Muscle layer of duodenum (tissue), 2 donors: ENCODE measurements around the gene PEX16.

Experiments
- H3K27ac ChIP-seq: one replicate; pipeline ENCODE4 v1.7.0; 2013; ENCODE audit warnings: mild to moderate bottlenecking, low read length
- H3K27me3 ChIP-seq: one replicate; pipeline ENCODE4 v1.7.0; 2013; ENCODE audit warnings: low read depth, mild to moderate bottlenecking, control low read depth, low read length
- H3K36me3 ChIP-seq, 2 donors: one replicate each; pipeline ENCODE4 v1.7.0; 2013; ENCODE audit warnings: low read length in 2 of 2, control low read depth in 1 of 2, mild to moderate bottlenecking in 1 of 2; ENCODE audit not compliant: insufficient read depth in 2 of 2, control insufficient read depth in 1 of 2
- H3K4me1 ChIP-seq, 2 donors: one replicate each; pipeline ENCODE4 v1.7.0; 2013; ENCODE audit warnings: low read length in 2 of 2, mild to moderate bottlenecking in 2 of 2, control low read depth in 1 of 2, moderate library complexity in 1 of 2; ENCODE audit not compliant: insufficient read depth in 2 of 2, control insufficient read depth in 1 of 2
- H3K4me3 ChIP-seq, 2 donors: one replicate each; pipeline ENCODE4 v1.7.0; 2013; ENCODE audit warnings: low read length in 2 of 2, low read depth in 1 of 2, mild to moderate bottlenecking in 1 of 2
- H3K9me3 ChIP-seq, 2 donors: one replicate each; pipeline ENCODE4 v1.7.0; 2013; ENCODE audit warnings: low read length in 2 of 2, control low read depth in 1 of 2, mild to moderate bottlenecking in 1 of 2; ENCODE audit not compliant: control insufficient read depth in 1 of 2
- donor health status: healthy.

Gene PEX16

GRCh38 chr11:45879803-45880686 lies 37.6 kb downstream of the PEX16 start:
- H3K4me1 ChIP-seq = peaks cover 0 to 19% of the 10 kb centered on the region in 2 donors
- no peaks in the 10 kb centered on the region for H3K27me3 ChIP-seq
- peaks cover 48 to 61% of the 10 kb centered on the region in 2 donors for H3K36me3 ChIP-seq
- no peak overlapping the region for H3K4me3 ChIP-seq
- H3K9me3 ChIP-seq = no peaks in the 10 kb centered on the region
- no peak overlapping the region for H3K27ac ChIP-seq

GRCh38 chr11:45877845-45878244 lies 39.8 kb downstream of the PEX16 start:
- peaks cover 64 to 71% of the 10 kb centered on the region in 2 donors for H3K36me3 ChIP-seq
- H3K27me3 ChIP-seq = no peaks in the 10 kb centered on the region

GRCh38 chr11:45877221-45877620 lies 40.5 kb downstream of the PEX16 start:
- Histone ChIP-seq H3K27me3 (no peaks in the 10 kb centered on the region), H3K9me3 (no peaks in the 10 kb centered on the region), H3K27ac (no peak overlapping the region), H3K4me3 (no peak overlapping the region), H3K36me3 (peaks cover 68 to 70% of the 10 kb centered on the region in 2 donors), H3K4me1 (peaks cover 0 to 18% of the 10 kb centered on the region in 2 donors)

More at GRCh38 chr11:45877845-45878244, 39.8 kb downstream of the PEX16 start:
- peaks cover 0 to 18% of the 10 kb centered on the region in 2 donors for H3K4me1 ChIP-seq
- H3K27ac ChIP-seq = no peak overlapping the region
- H3K4me3 ChIP-seq = no peak overlapping the region
- H3K9me3 ChIP-seq = no peaks in the 10 kb centered on the region

GRCh38 chr11:45876401-45876800 lies 41.3 kb downstream of the PEX16 start:
- Histone ChIP-seq H3K27ac (no peak overlapping the region), H3K27me3 (no peaks in the 10 kb centered on the region), H3K4me1 (peaks cover 0 to 12% of the 10 kb centered on the region in 2 donors), H3K4me3 (no peak overlapping the region), H3K36me3 (peaks cover 69 to 70% of the 10 kb centered on the region in 2 donors), H3K9me3 (no peaks in the 10 kb centered on the region)

- no peak overlapping the region for H3K4me3 ChIP-seq
- H3K27me3 ChIP-seq = no peaks in the 10 kb centered on the region
- peaks cover 77 to 86% of the 10 kb centered on the region in 2 donors for H3K36me3 ChIP-seq
- no peaks in the 10 kb centered on the region for H3K4me1 ChIP-seq
- H3K27ac ChIP-seq = no peak overlapping the region
- H3K9me3 ChIP-seq = no peaks in the 10 kb centered on the region
Measured at GRCh38 chr11:45872651-45873356, 44.9 kb downstream of the PEX16 start.

GRCh38 chr11:45871638-45872037 lies 46.0 kb downstream of the PEX16 start:
- no peak overlapping the region for H3K4me3 ChIP-seq
- no peaks in the 10 kb centered on the region for H3K27me3 ChIP-seq
- peaks cover 76 to 87% of the 10 kb centered on the region in 2 donors for H3K36me3 ChIP-seq
- no peak overlapping the region for H3K27ac ChIP-seq
- H3K9me3 ChIP-seq = no peaks in the 10 kb centered on the region
- H3K4me1 ChIP-seq = no peaks in the 10 kb centered on the region

GRCh38 chr11:45870706-45871105 lies 47.0 kb downstream of the PEX16 start:
- no peaks in the 10 kb centered on the region for H3K27me3 ChIP-seq
- no peaks in the 10 kb centered on the region for H3K4me1 ChIP-seq
- no peak overlapping the region for H3K27ac ChIP-seq
- peaks cover 71 to 89% of the 10 kb centered on the region in 2 donors for H3K36me3 ChIP-seq
- no peaks in the 10 kb centered on the region for H3K9me3 ChIP-seq
- H3K4me3 ChIP-seq = no peak overlapping the region

GRCh38 chr11:45869551-45869950 lies 48.1 kb downstream of the PEX16 start:
- Histone ChIP-seq H3K36me3 (peaks cover 70 to 89% of the 10 kb centered on the region in 2 donors), H3K4me1 (no peaks in the 10 kb centered on the region), H3K4me3 (no peak overlapping the region), H3K27ac (no peak overlapping the region), H3K27me3 (no peaks in the 10 kb centered on the region), H3K9me3 (no peaks in the 10 kb centered on the region)

- Histone ChIP-seq H3K36me3 (peaks cover 65 to 83% of the 10 kb centered on the region in 2 donors), H3K9me3 (no peaks in the 10 kb centered on the region), H3K27me3 (no peaks in the 10 kb centered on the region), H3K4me3 (no peak overlapping the region), H3K27ac (no peak overlapping the region), H3K4me1 (peaks cover 2 to 24% of the 10 kb centered on the region in 2 donors)
Measured at GRCh38 chr11:45864041-45864440, 53.6 kb downstream of the PEX16 start.

GRCh38 chr11:45860764-45861510 lies 56.7 kb downstream of the PEX16 start:
- H3K36me3 ChIP-seq = peaks cover 53 to 54% of the 10 kb centered on the region in 2 donors
- no peaks in the 10 kb centered on the region for H3K9me3 ChIP-seq
- H3K27me3 ChIP-seq = no peaks in the 10 kb centered on the region
- H3K4me3 ChIP-seq = no peak overlapping the region
- H3K27ac ChIP-seq = peak overlapping the region; percentile 18
- peaks cover 23 to 54% of the 10 kb centered on the region in 2 donors for H3K4me1 ChIP-seq

- Histone ChIP-seq H3K27me3 (no peaks in the 10 kb centered on the region), H3K27ac (peak overlapping the region; percentile 18), H3K4me1 (peaks cover 27 to 60% of the 10 kb centered on the region in 2 donors), H3K36me3 (peaks cover 47 to 48% of the 10 kb centered on the region in 2 donors), H3K9me3 (no peaks in the 10 kb centered on the region), H3K4me3 (no peak overlapping the region)
Measured at GRCh38 chr11:45860348-45860747, 57.3 kb downstream of the PEX16 start.
